Measurements from ENCODE around the gene VDAC2. TPM values are rescaled to one million over a fixed set of nuclear protein-coding genes. Genes with fewer than 3 reads are reported as not detected.

Gene VDAC2
- total and polyA plus RNA-seq, 2 experiments from 2014 or later, result 167 to 190 TPM

GRCh38 chr10:75243426-75243825, 32.8 kb downstream of the VDAC2 start:
- DNase-seq (ENCODE audit: low spot score), result no peak
- 89% methylated on average over 10 of the region's 10 CpGs for WGBS (ENCODE audit: low lambda C conversion rate, missing lambda C conversion rate)
- Histone ChIP-seq H4K20me1 (ENCODE audit: insufficient read depth, poor library complexity, severe bottlenecking) (no peaks in the 10 kb centered on the region), H3K9me3 (ENCODE audit: low read depth) (no peaks in the 10 kb centered on the region), H3K27ac (no peak overlapping the region), H2AFZ (no peak overlapping the region), H3K27me3 (no peaks in the 10 kb centered on the region), H3K4me2 (no peak overlapping the region), H3K9me2 (replicated peaks; ENCODE audit: insufficient read depth) (no peaks in the 10 kb centered on the region), H3K4me1 (ENCODE audit: insufficient read depth) (peaks cover 28% of the 10 kb centered on the region), H3K36me3 (replicated peaks; ENCODE audit: insufficient read depth, low read depth) (no peaks in the 10 kb centered on the region), H3K4me3 (no peak overlapping the region), H3K79me2 (no peaks in the 10 kb centered on the region)
- no peak for TF ChIP-seq CTCF (IDR thresholded peaks at IDR 0.05; ENCODE audit: poor library complexity)
- no peak for TF ChIP-seq EZH2phosphoT487 (IDR thresholded peaks at IDR 0.05; ENCODE audit: low read depth, severe bottlenecking, unreplicated experiment)
- no peak for TF ChIP-seq EZH2 (IDR thresholded peaks at IDR 0.05; ENCODE audit: borderline replicate concordance)

GRCh38 chr10:75244487-75245353, 34.1 kb downstream of the VDAC2 start:
- H3K79me2 ChIP-seq, result no peaks in the 10 kb centered on the region
- H3K4me1 ChIP-seq (ENCODE audit: insufficient read depth), result peaks cover 28% of the 10 kb centered on the region
- H4K20me1 ChIP-seq (ENCODE audit: insufficient read depth, poor library complexity, severe bottlenecking), result no peaks in the 10 kb centered on the region
- no peaks in the 10 kb centered on the region for H3K9me2 ChIP-seq (replicated peaks; ENCODE audit: insufficient read depth)
- H2AFZ ChIP-seq, result no peak overlapping the region
- TF ChIP-seq CTCF (IDR thresholded peaks at IDR 0.05; ENCODE audit: poor library complexity), result no peak
- TF ChIP-seq EZH2phosphoT487 (IDR thresholded peaks at IDR 0.05; ENCODE audit: low read depth, severe bottlenecking, unreplicated experiment), result no peak
- TF ChIP-seq EZH2 (IDR thresholded peaks at IDR 0.05; ENCODE audit: borderline replicate concordance), result no peak
- no peak for DNase-seq (ENCODE audit: low spot score)
- no peaks in the 10 kb centered on the region for H3K27me3 ChIP-seq
- 96% methylated on average over 8 of the region's 8 CpGs for WGBS (ENCODE audit: low lambda C conversion rate, missing lambda C conversion rate)
- H3K4me2 ChIP-seq, result no peak overlapping the region
- H3K9me3 ChIP-seq (ENCODE audit: low read depth), result no peaks in the 10 kb centered on the region
- H3K4me3 ChIP-seq, result no peak overlapping the region
- no peaks in the 10 kb centered on the region for H3K36me3 ChIP-seq (replicated peaks; ENCODE audit: insufficient read depth, low read depth)
- H3K27ac ChIP-seq, result peak overlapping the region; percentile 26

GRCh38 chr10:75245354-75246250, 35.0 kb downstream of the VDAC2 start:
- H3K4me2 ChIP-seq, result peak overlapping the region; percentile 17
- WGBS (ENCODE audit: low lambda C conversion rate, missing lambda C conversion rate), result 69% methylated on average over 10 of the region's 10 CpGs
- peak overlapping the region; percentile 8 for H3K27ac ChIP-seq

More at GRCh38 chr10:75245354-75246250, 35.0 kb downstream of the VDAC2 start:
- peak; percentile 52 for DNase-seq (ENCODE audit: low spot score)
- H3K36me3 ChIP-seq (replicated peaks; ENCODE audit: insufficient read depth, low read depth), result no peaks in the 10 kb centered on the region
- H2AFZ ChIP-seq, result no peak overlapping the region
- H3K79me2 ChIP-seq, result no peaks in the 10 kb centered on the region
- no peak overlapping the region for H3K4me3 ChIP-seq
- no peaks in the 10 kb centered on the region for H3K27me3 ChIP-seq
- TF ChIP-seq EZH2phosphoT487 (IDR thresholded peaks at IDR 0.05; ENCODE audit: low read depth, severe bottlenecking, unreplicated experiment), result no peak
- TF ChIP-seq CTCF (IDR thresholded peaks at IDR 0.05; ENCODE audit: poor library complexity), result no peak
- no peak for TF ChIP-seq EZH2 (IDR thresholded peaks at IDR 0.05; ENCODE audit: borderline replicate concordance)
- no peaks in the 10 kb centered on the region for H4K20me1 ChIP-seq (ENCODE audit: insufficient read depth, poor library complexity, severe bottlenecking)
- H3K4me1 ChIP-seq (ENCODE audit: insufficient read depth), result peaks cover 28% of the 10 kb centered on the region
- H3K9me2 ChIP-seq (replicated peaks; ENCODE audit: insufficient read depth), result no peaks in the 10 kb centered on the region
- no peaks in the 10 kb centered on the region for H3K9me3 ChIP-seq (ENCODE audit: low read depth)
